Hematopoietic multipotent progenitor cell (in vitro differentiated cells): Measurements from ENCODE around the gene TRIM28. TPM values are rescaled to one million over a fixed set of nuclear protein-coding genes. Genes with fewer than 3 reads are reported as not detected.
A peak's percentile ranks its signal among the peaks of the same experiment; 100 is the strongest.
"Not testable (repeated sequence)": the region's sequence is repeated elsewhere in the genome, so short reads cannot be mapped to it uniquely, and the experiment has no call there.

Experiments used
- DNase-seq, 3 donors: peaks; one replicate each; pipeline ENCODE4 v3.0.0-alpha.2; 2011 to 2015; ENCODE audit warnings: low read depth in 2 of 3, low spot score in 2 of 3
- total RNA-seq: library from RNA; depleted of rRNA; stranded (reverse); fragments of >200 nt; gene quantifications from one replicate; pipeline ENCODE4 v1.2.3, GENCODE V29; 2012

TRIM28 gene
- total RNA-seq, 1 donor, result 972 TPM

DNA sequence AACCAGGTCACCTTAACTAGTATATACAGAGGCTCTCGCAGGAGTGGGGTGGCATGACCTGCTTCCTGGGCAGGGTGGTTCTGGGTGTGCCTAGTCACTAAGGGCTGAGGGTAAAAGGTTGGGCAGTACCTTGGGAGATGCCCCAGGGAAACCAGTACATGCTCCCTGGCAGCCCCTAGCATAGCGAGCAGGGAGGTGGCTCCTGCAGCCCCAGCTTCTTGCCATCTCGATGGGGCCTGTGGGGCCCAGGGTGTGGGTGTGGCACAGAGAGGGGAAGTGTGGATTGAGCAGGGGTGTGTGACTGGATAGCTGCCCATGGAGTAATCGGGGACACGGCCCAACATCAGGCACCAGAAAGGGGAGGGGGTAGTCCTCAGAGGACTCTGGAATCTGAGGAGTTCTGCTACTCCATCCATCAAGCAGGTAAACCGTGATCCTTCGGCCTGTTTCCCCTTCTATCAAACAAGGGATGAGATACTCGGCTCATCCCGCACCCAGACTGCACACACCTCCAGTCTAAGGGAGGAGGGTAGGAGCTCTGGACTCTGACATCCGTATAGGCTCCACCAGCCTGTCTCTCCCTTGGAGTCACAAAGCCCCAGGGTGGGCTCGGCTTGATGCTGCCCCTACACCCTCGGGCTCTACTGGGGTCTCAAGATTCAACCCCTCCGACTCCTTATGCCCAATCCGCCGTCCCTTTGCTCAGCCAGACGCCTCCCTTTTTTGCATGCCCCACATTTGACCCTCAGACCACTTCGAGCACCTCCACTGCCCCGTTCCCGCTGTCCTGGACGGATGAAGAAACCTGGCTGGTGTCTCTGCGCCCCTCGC is 25.4 kb upstream of the TRIM28 start:
- DNase-seq, result no peak

DNA sequence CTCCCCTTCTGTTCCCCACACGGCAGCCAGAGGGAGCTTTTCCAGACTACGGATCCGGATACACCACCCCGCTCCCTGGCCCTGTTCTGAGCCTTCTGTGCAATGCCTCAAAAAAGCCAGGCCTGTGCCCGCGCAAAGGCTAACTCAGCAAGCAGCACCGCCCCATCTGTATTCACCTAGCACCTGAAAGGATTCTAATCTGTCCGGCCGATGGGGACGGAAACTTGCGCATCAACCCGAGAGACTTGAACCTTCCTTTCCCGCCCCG is 24.8 kb upstream of the TRIM28 start:
- peak in 2 of 3 donors; percentile 65 to 78 for DNase-seq

- peak; percentile 80 to 96 (median 95) for DNase-seq
Measured at GRCh38 chr19:58519355-58520256, 24.3 kb upstream of the TRIM28 start, which contains the start of gene ZBTB45. TSS of gene ZBTB45 (minus strand) at chr19:58519810. CDS start at chr19:58517673, 2,137 bp downstream.

GRCh38 chr19:58520257-58520599 is 23.6 kb upstream of the TRIM28 start:
- no peak for DNase-seq

DNA sequence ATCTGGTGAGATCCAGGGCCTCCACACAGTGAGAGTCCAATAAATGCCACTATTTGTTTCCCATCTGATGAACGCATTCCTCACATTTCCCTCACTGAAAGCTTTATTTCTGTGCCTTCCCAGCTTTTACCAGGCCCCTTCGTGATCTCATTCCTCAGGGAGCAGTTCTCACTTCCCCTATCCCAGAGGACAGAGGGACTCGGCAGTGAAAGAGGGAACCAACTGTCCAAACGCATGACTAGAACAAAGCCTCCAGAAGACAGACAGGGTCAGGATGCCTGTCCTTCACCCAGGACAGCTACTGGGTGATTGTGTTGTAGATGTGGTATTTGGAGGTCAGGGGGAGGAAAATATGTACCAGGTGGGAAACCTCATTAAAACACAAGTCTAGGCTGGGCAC is 22.2 kb upstream of the TRIM28 start:
- DNase-seq, result no peak

DNA sequence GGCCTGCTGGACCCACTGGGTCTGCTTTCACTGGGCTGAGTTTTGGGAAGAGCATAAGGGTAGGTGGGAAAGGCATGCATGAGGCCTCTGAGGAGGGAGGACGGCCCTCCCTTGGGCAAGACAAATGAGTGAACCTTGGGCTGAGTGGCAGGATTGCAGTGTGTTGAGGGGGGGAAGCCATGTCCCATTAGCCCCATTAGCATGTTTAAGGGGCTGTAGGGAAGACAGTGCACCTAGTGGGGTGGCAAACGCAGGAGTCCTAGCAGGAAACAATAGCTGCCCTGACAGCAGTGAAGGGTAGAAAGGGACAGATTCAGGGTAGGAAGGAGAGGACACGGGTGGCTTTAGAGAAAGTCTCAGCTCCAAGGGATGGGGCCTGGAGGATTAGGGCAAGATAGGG is 21.2 kb upstream of the TRIM28 start:
- DNase-seq, result no peak

DNA sequence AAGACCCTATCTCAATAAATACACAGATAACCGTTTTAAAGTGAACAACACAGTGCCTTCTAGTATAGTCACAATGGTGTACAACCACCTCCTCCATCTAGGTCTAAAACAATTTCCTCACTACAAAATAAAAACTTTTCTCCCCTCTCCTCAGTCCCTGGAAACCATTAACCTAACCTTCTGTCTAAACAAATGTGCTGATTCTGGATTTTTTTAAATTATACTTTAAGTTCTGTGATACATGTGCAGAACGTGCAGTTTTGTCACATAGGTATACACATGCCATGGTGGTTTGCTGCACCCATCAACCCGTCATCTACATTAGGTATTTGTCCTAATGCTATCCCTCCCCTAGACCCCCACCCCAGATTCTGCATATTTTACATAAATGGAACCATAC is 14.5 kb upstream of the TRIM28 start:
- DNase-seq, result no peak

- no peak for DNase-seq
Measured at GRCh38 chr19:58531034-58531840, 12.6 kb upstream of the TRIM28 start.

DNA sequence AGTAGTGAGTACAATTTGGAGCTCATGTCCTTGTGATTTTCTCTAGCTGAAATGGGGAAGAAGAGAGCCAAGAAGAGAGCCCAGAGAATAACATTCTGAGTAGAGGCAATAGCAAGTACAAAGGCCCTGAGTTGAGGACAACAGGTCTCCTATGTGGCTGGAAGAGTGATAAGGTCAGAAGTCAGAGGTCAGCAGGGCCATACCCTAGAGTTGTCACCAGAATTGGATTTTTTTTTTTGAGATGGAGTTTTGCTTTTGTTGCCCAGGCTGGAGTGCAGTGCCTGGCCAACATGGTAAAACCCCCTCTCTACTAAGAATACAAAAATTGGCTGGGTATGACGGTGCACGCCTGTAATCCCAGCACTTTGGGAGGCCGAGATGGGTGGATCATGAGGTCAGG is 8.0 kb upstream of the TRIM28 start:
- DNase-seq, result no peak

- no peak for DNase-seq
Measured at GRCh38 chr19:58536852-58537798, 6.7 kb upstream of the TRIM28 start.

GRCh38 chr19:58538257-58539168 is 5.4 kb upstream of the TRIM28 start:
- DNase-seq, result peak in 2 of 3 donors; percentile 83 to 91

- DNase-seq, result not testable (repeated sequence)
Measured at GRCh38 chr19:58539169-58539559, 4.7 kb upstream of the TRIM28 start.

- not testable (repeated sequence) for DNase-seq
Measured at GRCh38 chr19:58542641-58543372, 1.1 kb upstream of the TRIM28 start.

- DNase-seq, result peak in 1 of 3 donors; percentile 76
Measured at GRCh38 chr19:58544591-58545285, 874 bp downstream of the TRIM28 start.

DNA sequence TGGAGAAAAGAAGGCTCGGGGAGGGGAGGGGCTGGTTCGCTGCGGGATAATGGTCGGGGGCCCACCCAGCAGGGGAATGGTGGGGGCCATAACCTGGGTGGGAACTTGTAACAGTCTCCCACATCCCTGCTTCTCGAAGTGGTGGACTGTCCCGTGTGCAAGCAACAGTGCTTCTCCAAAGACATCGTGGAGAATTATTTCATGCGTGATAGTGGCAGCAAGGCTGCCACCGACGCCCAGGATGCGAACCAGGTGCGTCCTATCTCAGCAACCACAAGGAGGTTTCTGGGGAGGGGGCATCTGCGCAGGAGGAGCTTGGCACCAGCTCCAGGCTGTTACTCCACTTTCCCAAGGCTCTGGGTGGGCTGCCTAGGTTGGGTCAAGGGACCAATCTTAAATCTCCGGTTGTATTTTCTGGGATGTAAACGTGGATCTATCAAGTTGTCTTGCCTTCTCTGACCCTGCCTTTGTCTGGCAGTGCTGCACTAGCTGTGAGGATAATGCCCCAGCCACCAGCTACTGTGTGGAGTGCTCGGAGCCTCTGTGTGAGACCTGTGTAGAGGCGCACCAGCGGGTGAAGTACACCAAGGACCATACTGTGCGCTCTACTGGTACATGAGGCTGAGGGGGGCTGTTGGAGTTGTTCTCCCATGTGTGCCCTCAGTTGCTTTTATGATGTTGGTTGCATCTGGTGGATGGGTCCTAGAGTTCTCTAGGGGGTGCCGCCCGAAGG is 1.6 kb downstream of the TRIM28 start:
- no peak for DNase-seq

DNA sequence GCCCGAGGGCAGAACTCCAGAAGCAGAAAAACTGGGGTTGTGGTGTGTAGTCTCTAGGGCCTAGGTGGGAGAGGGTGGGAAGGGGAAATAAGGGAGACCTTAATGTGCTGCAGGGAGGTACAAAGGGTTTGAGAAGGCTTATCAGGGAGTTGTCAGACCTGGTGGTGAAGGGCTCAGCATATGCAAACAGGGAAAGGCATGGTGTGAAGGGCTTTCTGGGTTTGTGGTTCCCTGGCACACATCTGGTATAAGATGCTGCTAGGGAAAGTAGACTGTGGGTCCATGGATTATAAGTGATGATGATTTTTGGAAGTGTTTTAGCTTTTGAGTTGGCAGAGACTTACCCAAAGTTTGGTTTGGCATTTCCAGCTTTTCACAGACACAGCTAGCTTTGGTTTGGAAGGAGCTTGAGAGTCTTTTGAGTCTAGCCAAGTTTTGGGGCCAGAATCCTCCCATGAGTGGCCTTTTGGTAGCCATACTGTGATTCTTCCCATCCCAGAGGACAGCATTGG is 2.2 kb downstream of the TRIM28 start:
- DNase-seq, result no peak
